NOMO-1 treated with dmso at 0.1 percent for 144 hours (cell line): ENCODE measurements around the gene CCT7.
A peak's percentile ranks its signal among the peaks of the same experiment; 100 is the strongest.

Experiments
- DNase-seq: peaks from one replicate; lab custom pipeline; 2025; ENCODE audit not compliant: unreplicated experiment; lab: John Stamatoyannopoulos, UW

The CCT7 gene

GRCh38 chr2:73292316-73292905 lies 58.3 kb downstream of the CCT7 start:
- no peak for DNase-seq

- no peak for DNase-seq
Measured at GRCh38 chr2:73292906-73293533, 58.9 kb downstream of the CCT7 start.

GRCh38 chr2:73293534-73294171 lies 59.5 kb downstream of the CCT7 start, which contains the start of gene EGR4:
Gene EGR4, minus strand, starts transcription at chr2:73293548. Its CDS starts 231 bp downstream, at chr2:73293317.
- DNase-seq, result peak; percentile 55

- no peak for DNase-seq
Measured at GRCh38 chr2:73294239-73294638, 60.1 kb downstream of the CCT7 start.

GRCh38 chr2:73295751-73296400 lies 61.8 kb downstream of the CCT7 start:
- no peak for DNase-seq

GRCh38 chr2:73297151-73297559 lies 63.0 kb downstream of the CCT7 start:
- DNase-seq, result no peak

- DNase-seq, result no peak
Measured at GRCh38 chr2:73297586-73297985, 63.5 kb downstream of the CCT7 start.

GRCh38 chr2:73300926-73301325 lies 66.8 kb downstream of the CCT7 start:
- DNase-seq, result no peak

- no peak for DNase-seq
Measured at GRCh38 chr2:73301636-73302035, 67.5 kb downstream of the CCT7 start.
